HEK293T (cell line): ENCODE data around the gene TRA2B.

ENCODE experiments used
- CTCF ChIA-PET: fragments of 350-600 bp; formaldehyde crosslinking; extraction: SDS; loops from one replicate; lab custom pipeline; 2021; ENCODE audit warnings: antibody characterized with exemption, inconsistent platforms; lab: Yijun Ruan, JAX
- POLR2A ChIA-PET: fragments of 350-600 bp; formaldehyde crosslinking; extraction: SDS; loops from one replicate; lab custom pipeline; 2020; ENCODE audit warnings: antibody characterized with exemption, inconsistent platforms; lab: Yijun Ruan, JAX
- DNase-seq: peaks from one replicate; pipeline ENCODE4 v3.0.0; 2012; ENCODE audit warnings: mixed read lengths; ENCODE audit errors: extremely low spot score
- ARNT ChIP-seq: fragments of 450-650 bp; IDR thresholded peaks from 2 replicates; pipeline ENCODE4 v1.6.1; 2017; ENCODE audit warnings: mild to moderate bottlenecking
- BHLHE40 ChIP-seq: fragments of 450-650 bp; IDR thresholded peaks from 2 replicates; pipeline ENCODE4 v1.6.1; 2016; ENCODE audit warnings: mild to moderate bottlenecking, moderate library complexity, borderline replicate concordance
- CTBP1 ChIP-seq: fragments of 450-650 bp; IDR thresholded peaks from 2 replicates; pipeline ENCODE4 v1.6.1; 2016; ENCODE audit warnings: borderline replicate concordance
- ELF4 ChIP-seq: fragments of 450-650 bp; IDR thresholded peaks from 2 replicates; pipeline ENCODE4 v1.6.1; 2017; ENCODE audit warnings: antibody characterized with exemption
- FOXA1 ChIP-seq: fragments of 450-650 bp; IDR thresholded peaks from 2 replicates; pipeline ENCODE4 v1.6.1; 2016; ENCODE audit warnings: mild to moderate bottlenecking
- FOXK2 ChIP-seq: fragments of 450-650 bp; IDR thresholded peaks from 2 replicates; pipeline ENCODE4 v1.6.1; 2016; ENCODE audit warnings: mild to moderate bottlenecking
- FOXM1 ChIP-seq: fragments of 450-650 bp; IDR thresholded peaks from 2 replicates; pipeline ENCODE4 v1.6.1; 2017; ENCODE audit warnings: mild to moderate bottlenecking, borderline replicate concordance
- HDGF ChIP-seq: fragments of 450-650 bp; IDR thresholded peaks from 2 replicates; pipeline ENCODE4 v1.6.1; 2017; ENCODE audit warnings: antibody characterized with exemption, borderline replicate concordance
- L3MBTL2 ChIP-seq: fragments of 450-650 bp; conservative IDR thresholded peaks from 2 replicates; pipeline ENCODE4 v1.6.1; 2016; ENCODE audit warnings: mild to moderate bottlenecking
- LEF1 ChIP-seq: fragments of 450-650 bp; IDR thresholded peaks from 2 replicates; pipeline ENCODE4 v1.6.1; 2017; ENCODE audit warnings: mild to moderate bottlenecking, borderline replicate concordance
- NFRKB ChIP-seq: fragments of 450-650 bp; IDR thresholded peaks from 2 replicates; pipeline ENCODE4 v1.6.1; 2016; ENCODE audit warnings: mild to moderate bottlenecking, moderate library complexity
- PKNOX1 ChIP-seq: fragments of 450-650 bp; IDR thresholded peaks from 2 replicates; pipeline ENCODE4 v1.6.1; 2016
- SP1 ChIP-seq: fragments of 450-650 bp; IDR thresholded peaks from 2 replicates; pipeline ENCODE4 v1.6.1; 2017
- SUZ12 ChIP-seq: fragments of 450-650 bp; IDR thresholded peaks from 2 replicates; pipeline ENCODE4 v1.6.1; 2016; ENCODE audit warnings: mild to moderate bottlenecking
- TARDBP ChIP-seq: fragments of 450-650 bp; IDR thresholded peaks from 2 replicates; pipeline ENCODE4 v1.6.1; 2016
- ZNF384 ChIP-seq: fragments of 450-650 bp; IDR thresholded peaks from 2 replicates; pipeline ENCODE4 v1.6.1; 2016

The TRA2B gene

DNA sequence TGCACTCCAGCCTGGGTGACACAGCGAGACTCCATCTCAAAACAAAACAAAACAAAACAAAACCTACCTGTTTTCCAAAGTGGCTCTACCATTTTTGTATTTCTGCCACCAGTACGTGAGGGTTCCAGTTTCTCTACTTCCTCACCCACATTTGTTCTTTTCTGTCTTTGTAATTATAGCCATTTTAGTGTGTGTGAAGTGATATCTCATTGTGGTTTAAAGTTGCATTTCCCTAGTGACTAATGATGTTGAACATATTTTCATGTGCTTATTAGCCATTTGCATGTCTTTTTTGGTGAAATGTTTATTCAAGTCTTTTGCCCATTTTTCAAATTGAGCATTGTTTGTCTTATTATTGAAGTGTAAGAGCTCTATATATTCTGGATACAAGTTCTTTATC lies 50.7 kb downstream of the TRA2B start:
- no peak for TF ChIP-seq CTBP1
- no peak for TF ChIP-seq BHLHE40
- no peak for TF ChIP-seq ZNF384
- TF ChIP-seq SUZ12, result no peak
- no peak for TF ChIP-seq FOXM1
- TF ChIP-seq HDGF, result no peak
- no peak for TF ChIP-seq NFRKB
- no peak for TF ChIP-seq LEF1
- TF ChIP-seq L3MBTL2, result no peak
- TF ChIP-seq FOXA1, result no peak
- no peak for TF ChIP-seq TARDBP
- no peak for TF ChIP-seq FOXK2
- no peak for TF ChIP-seq ARNT
- TF ChIP-seq PKNOX1, result no peak
- CTCF ChIA-PET, result no interaction called here
- DNase-seq, result no peak
- POLR2A ChIA-PET, result no interaction called here

DNA sequence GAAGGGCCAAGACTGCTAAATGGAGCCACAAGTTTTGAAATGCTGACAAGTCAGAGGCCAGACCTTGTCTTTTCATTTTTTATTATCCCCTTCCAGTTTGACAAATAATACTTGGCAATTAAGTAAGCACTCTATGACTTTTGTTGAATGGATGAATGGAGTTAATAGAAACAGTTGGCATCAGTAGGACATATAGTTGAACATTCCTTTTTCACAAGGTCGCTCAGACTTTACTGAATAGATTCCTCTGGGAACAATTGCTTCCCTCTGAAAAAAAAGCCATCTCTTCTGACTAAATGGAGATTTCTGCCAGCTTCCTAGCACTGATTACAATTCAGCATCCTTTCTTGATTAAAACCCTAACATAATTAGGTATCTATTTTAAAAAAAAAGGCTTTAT lies 53.2 kb downstream of the TRA2B start:
- CTCF ChIA-PET, result interaction anchor here (0.7 kb wide), 1 partner anchor 207 kb away, joined by 4 read pairs; no protein-coding TSS in a partner anchor
- no peak for DNase-seq
- TF ChIP-seq FOXM1 (no peak), SP1 (no peak)
- POLR2A ChIA-PET, result no interaction called here

DNA sequence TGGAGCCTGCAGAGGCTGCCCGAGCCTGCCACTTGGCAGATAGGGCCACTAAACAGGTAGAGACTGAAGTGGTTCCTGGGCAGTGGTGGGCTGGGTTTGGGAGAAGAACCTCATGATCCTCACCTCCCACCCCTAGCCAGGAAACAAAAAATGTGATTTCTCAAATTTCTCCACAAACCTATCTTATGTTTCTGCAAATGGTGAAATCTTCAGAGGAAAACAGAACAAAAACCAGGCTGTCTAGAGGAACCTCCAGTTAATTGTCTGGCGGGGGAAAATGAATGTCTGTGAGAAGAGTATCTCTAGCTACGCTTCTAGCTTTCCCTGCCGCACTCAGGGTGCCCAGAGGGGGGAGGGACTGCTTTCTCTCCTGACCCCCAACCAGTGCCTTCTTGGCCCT lies 55.9 kb downstream of the TRA2B start:
- DNase-seq, result no peak
- TF ChIP-seq CTBP1 (no peak), ARNT (no peak), HDGF (no peak), LEF1 (no peak), PKNOX1 (no peak), SUZ12 (no peak), FOXK2 (no peak), L3MBTL2 (no peak), SP1 (no peak), BHLHE40 (no peak), ELF4 (no peak), TARDBP (no peak), ZNF384 (no peak)
- CTCF ChIA-PET, result interaction anchor here (0.7 kb wide), 1 partner anchor 95 kb away, joined by 6 read pairs; no protein-coding TSS in a partner anchor
- POLR2A ChIA-PET, result no interaction called here

DNA sequence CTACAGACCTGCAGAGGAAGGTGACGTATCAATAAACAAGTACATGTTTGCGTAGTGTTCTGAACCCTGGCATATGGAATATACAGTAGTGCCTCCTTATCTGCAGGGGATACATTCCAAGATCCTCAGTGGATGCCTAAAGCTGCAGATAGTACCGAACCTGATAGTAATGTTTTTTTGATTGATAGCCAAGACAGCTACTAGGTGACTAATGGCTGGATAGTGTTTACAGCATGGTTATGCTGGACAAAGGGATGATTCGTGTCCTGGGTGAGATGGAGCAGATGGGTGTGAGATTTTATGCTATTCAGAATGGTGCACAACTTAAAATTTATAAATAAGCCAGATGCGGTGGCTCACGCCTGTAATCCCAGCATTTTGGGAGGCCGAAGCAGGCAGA lies 57.2 kb downstream of the TRA2B start:
- no peak for DNase-seq
- TF ChIP-seq SP1 (no peak), PKNOX1 (0 out of 2 replicates have a peak, but pooled peaks have one; percentile 7)
- ChIA-PET POLR2A (no interaction called here), CTCF (no interaction called here)

DNA sequence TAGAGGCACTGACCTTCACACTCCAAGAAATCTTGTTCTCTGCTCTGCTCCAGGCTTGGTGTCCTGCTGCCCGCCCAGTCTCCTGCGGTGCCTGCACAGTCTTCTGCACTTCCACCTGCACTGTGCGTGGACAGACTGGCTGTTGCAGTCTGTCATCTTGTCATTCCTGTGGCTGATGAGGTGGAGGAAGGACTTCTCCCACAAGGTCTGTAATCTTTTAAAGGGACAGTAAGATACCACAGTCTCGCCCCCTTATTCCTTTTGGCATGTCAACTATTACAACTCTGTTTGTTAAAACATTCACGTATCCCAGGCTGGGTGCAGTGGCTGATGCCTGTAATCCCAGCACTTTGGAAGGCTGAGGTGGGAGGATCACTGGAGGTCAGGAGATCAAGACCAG lies 58.9 kb downstream of the TRA2B start:
- POLR2A ChIA-PET, result no interaction called here
- CTCF ChIA-PET, result interaction anchor here (1.2 kb wide), 1 partner anchor 17 kb away, joined by 3 read pairs; no protein-coding TSS in a partner anchor

DNA sequence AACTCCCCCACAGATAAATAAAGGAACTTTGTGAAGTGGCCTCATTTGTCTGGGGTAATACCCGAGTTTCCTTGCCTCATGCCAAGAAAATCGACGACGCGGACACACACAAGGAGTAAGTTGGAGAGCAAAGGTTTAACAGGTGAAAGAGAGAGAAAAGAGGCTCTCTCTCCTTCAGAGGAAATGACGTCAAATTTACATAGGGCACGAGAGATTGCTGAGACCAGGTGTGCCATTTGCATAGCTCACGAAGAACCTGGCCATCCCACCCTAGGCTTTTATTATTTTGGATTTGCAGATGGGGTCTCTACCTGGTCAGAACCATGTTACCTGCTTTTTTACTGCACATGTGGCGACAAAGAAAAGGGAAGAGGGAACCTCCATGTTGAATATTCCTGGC lies 63.7 kb downstream of the TRA2B start:
- ChIA-PET CTCF (no interaction called here), POLR2A (no interaction called here)
- TF ChIP-seq BHLHE40 (no peak), CTBP1 (no peak), NFRKB (no peak), L3MBTL2 (no peak), ELF4 (no peak), FOXA1 (no peak), SP1 (no peak), HDGF (no peak), FOXM1 (no peak), TARDBP (no peak)
- DNase-seq, result no peak

More for the DNA sequence above, 58.9 kb downstream of the TRA2B start:
- DNase-seq, result no peak
- TF ChIP-seq FOXK2 (no peak), ARNT (no peak)

- ChIA-PET POLR2A (no interaction called here), CTCF (interaction anchor here (0.7 kb wide), 1 partner anchor 27 kb away, joined by 7 read pairs; no protein-coding TSS in a partner anchor)
- TF ChIP-seq PKNOX1 (no peak), BHLHE40 (no peak), CTBP1 (no peak), ZNF384 (no peak), FOXA1 (no peak), NFRKB (no peak), ELF4 (no peak), SUZ12 (no peak), L3MBTL2 (no peak), SP1 (no peak), FOXK2 (no peak)
- no peak for DNase-seq
These were observed 70.2 kb downstream of the TRA2B start for GRCh38 chr3:185867650-185868049.
